GM12878 (cell line): ENCODE results near the gene CLSTN2. TPM values are rescaled to one million over a fixed set of nuclear protein-coding genes. Genes with fewer than 3 reads are reported as not detected.

Source experiments
- ATAC-seq: fragments of 200-7000 bp; cut with Tn5 transposase; 3 replicates; pipeline ENCODE4 v1.9.1; 2020; ENCODE audit warnings: mild to moderate bottlenecking, moderate library complexity
- BruUV-seq: library from RNA; stranded (reverse); fragments of 400-500 nt; replicated peaks from 2 replicates; lab custom pipeline; 2021; lab: Mats Ljungman, UMichigan
- CTCF ChIA-PET: fragments of 300-600 bp; sonication (Branson Sonifier 250); formaldehyde crosslinking; extraction: SDS; loops from one replicate; lab custom pipeline; 2021; ENCODE audit warnings: inconsistent platforms; lab: Yijun Ruan, JAX
- POLR2A ChIA-PET: fragments of 350-600 bp; formaldehyde crosslinking; extraction: SDS; loops from one replicate; lab custom pipeline; 2021; ENCODE audit warnings: inconsistent platforms; lab: Charles Lee
- RAD21 ChIA-PET: fragments of 300-600 bp; sonication (Branson Sonifier 250); formaldehyde crosslinking; loops from one replicate; lab custom pipeline; 2023; ENCODE audit warnings: antibody characterized with exemption; ENCODE audit not compliant: unreplicated experiment; lab: Charles Lee
- SMC1A ChIA-PET: fragments of 300-600 bp; sonication (Branson Sonifier 250); formaldehyde crosslinking; loops from one replicate; lab custom pipeline; 2023; ENCODE audit not compliant: unreplicated experiment, uncharacterized antibody; lab: Charles Lee
- DNase-seq: peaks from one replicate; pipeline ENCODE4 v3.0.0-alpha.2; 2011; ENCODE audit warnings: low read depth, low spot score
- FAIRE-seq: peaks from 3 replicates; lab custom pipeline; 2011; peaks lifted over from hg19 to GRCh38; lab: Jason Lieb, UNC
- H2AFZ ChIP-seq: 2 replicates; pipeline ENCODE4 v1.6.0; 2011; ENCODE audit warnings: low read depth, low read length, control low read depth; ENCODE audit not compliant: control insufficient read depth
- H3K27ac ChIP-seq: 2 replicates; pipeline ENCODE4 v1.5.1; 2011; ENCODE audit warnings: control low read depth; ENCODE audit not compliant: control insufficient read depth, insufficient read depth
- H3K27me3 ChIP-seq, 2 experiments: replicated peaks in 1 of 2; 2 replicates each; pipeline versions ENCODE4 v1.6.0 to v1.6.1; 2011; ENCODE audit warnings: low read length in 1 of 2; ENCODE audit not compliant: control insufficient read depth in 2 of 2, insufficient read depth in 2 of 2
- H3K36me3 ChIP-seq, 2 experiments: 2 replicates each; pipeline ENCODE4 v1.5.1; 2011; ENCODE audit warnings: low read length in 1 of 2; ENCODE audit not compliant: control insufficient read depth in 2 of 2, insufficient read depth in 2 of 2
- H3K4me1 ChIP-seq: 2 replicates; pipeline ENCODE4 v1.6.1; 2011; ENCODE audit warnings: mild to moderate bottlenecking, low read length, moderate library complexity, mixed read lengths; ENCODE audit not compliant: control insufficient read depth, insufficient read depth
- H3K4me2 ChIP-seq: 2 replicates; pipeline ENCODE4 v1.6.0; 2011; ENCODE audit warnings: control low read depth; ENCODE audit not compliant: control insufficient read depth, insufficient read depth
- H3K4me3 ChIP-seq: fragments of 200-600 bp; sonication (generic); 2 replicates; pipeline ENCODE4 v1.5.1; 2016
- H3K79me2 ChIP-seq: 2 replicates; pipeline ENCODE4 v1.6.0; 2011; ENCODE audit warnings: low read length; ENCODE audit not compliant: control insufficient read depth, insufficient read depth
- H3K9ac ChIP-seq: 2 replicates; pipeline ENCODE4 v1.8.0; 2011; ENCODE audit warnings: low read length, control low read depth, mixed read lengths; ENCODE audit not compliant: control insufficient read depth, insufficient read depth
- H3K9me3 ChIP-seq: replicated peaks from 3 replicates; pipeline ENCODE4 v1.5.1; 2011; ENCODE audit warnings: mild to moderate bottlenecking, low read length; ENCODE audit not compliant: control insufficient read depth, insufficient read depth
- H4K20me1 ChIP-seq: 2 replicates; pipeline ENCODE4 v1.6.0; 2011; ENCODE audit not compliant: control insufficient read depth, insufficient read depth
- CREB1 ChIP-seq: IDR thresholded peaks from 2 replicates; pipeline ENCODE4 v1.6.1; 2012; ENCODE audit warnings: low read depth, mild to moderate bottlenecking, inconsistent platforms
- LARP7 ChIP-seq: fragments of 450-650 bp; IDR thresholded peaks from 2 replicates; pipeline ENCODE4 v1.6.1; 2017; ENCODE audit warnings: mild to moderate bottlenecking
- YY1 ChIP-seq: IDR thresholded peaks from 2 replicates; pipeline ENCODE4 v1.6.1; 2011; ENCODE audit warnings: low read depth, mild to moderate bottlenecking, low read length
- WGBS: methylation state at CpG from one replicate; pipeline ENCODE4 v1.1.6; 2016; ENCODE audit warnings: low lambda C conversion rate; ENCODE audit not compliant: insufficient replicate concordance, insufficient coverage; ENCODE audit errors: missing lambda C conversion rate; 5-methylcytosine and 5-hydroxymethylcytosine counted together
- in situ Hi-C: fragments of 300-500 bp; cut with MboI; formaldehyde crosslinking; loops from 9 replicates; pipeline ENCODE4 v1.14.3; 2018; ENCODE audit warnings: mixed read lengths
- intact Hi-C: fragments of 100-400 bp; cut with micrococcal nuclease; formaldehyde crosslinking; loops from one replicate; pipeline ENCODE4 v1.14.2; 2022; ENCODE audit not compliant: unreplicated experiment
- polyA plus RNA-seq, 11 experiments: library from polyadenylated mRNA; depleted of rRNA in 4 of 11; unstranded in 6 of 11; stranded (reverse) in 5 of 11; fragments of >200 nt; fragmentation: Nextera tagmentation in 4 of 11; fragmentation: Illumina TruSeq in 1 of 11; extraction: Ambion mirVana in 4 of 11; extraction: Trizol in 1 of 11; gene quantifications; 1 replicate in 1 of 11; 2 replicates in 10 of 11; pipeline versions ENCODE4 v1.2.1 to v1.2.3, GENCODE V29; 2011 to 2016; ENCODE audit warnings: inconsistent platforms in 2 of 11, missing spikeins in 2 of 11, low read depth in 1 of 11
- total RNA-seq, 4 experiments: library from RNA; depleted of rRNA in 3 of 4; stranded (reverse); fragments of >200 nt in 3 of 4; fragmentation: Illumina TruSeq in 1 of 4; extraction: Trizol in 1 of 4; gene quantifications; 2 replicates each; pipeline versions ENCODE4 v1.2.1 to v1.2.3, GENCODE V29; 2013 to 2021

CLSTN2 gene
- total and polyA plus RNA-seq, 10 of the 15 experiments (the other 5 are each of a cell fraction or from before 2014, with no cell fraction given): under 0.01 to 0.10 (median under 0.01) TPM; not detected in 5

GRCh38 chr3:139940622-139941021 lies 5.6 kb downstream of the CLSTN2 start:
- ChIA-PET SMC1A (interaction anchor here (0.6 kb wide), 1 partner anchor 516 kb away, joined by 3 read pairs; no protein-coding TSS in a partner anchor), CTCF (interaction anchor here (0.9 to 1.1 kb wide), 2 partner anchors 45 to 430 kb away, joined by 3 read pairs; no protein-coding TSS in a partner anchor), POLR2A (no interaction called here), RAD21 (no interaction called here)
- Histone ChIP-seq H3K27me3 (peaks cover 4% of the 10 kb centered on the region in 2 experiments; a peak in 3 of 4 replicates), H3K9ac (no peak overlapping the region), H2AFZ (no peak overlapping the region), H3K4me2 (no peak overlapping the region), H3K4me1 (no peaks in the 10 kb centered on the region), H3K4me3 (no peak overlapping the region), H4K20me1 (no peaks in the 10 kb centered on the region), H3K9me3 (no peaks in the 10 kb centered on the region), H3K36me3 (no peaks in the 10 kb centered on the region), H3K79me2 (no peaks in the 10 kb centered on the region), H3K27ac (no peak overlapping the region)
- in situ Hi-C loops (loop anchor here (25.0 kb wide), 1 partner anchor 922 kb away; no protein-coding TSS in a partner anchor), intact Hi-C loops (no loop called here)
- DNase-seq (no peak), ATAC-seq (no peak), FAIRE-seq (no peak)
- WGBS: 0% methylated on average over 1 of the region's 1 CpG
- no TSS peak for BruUV-seq
- TF ChIP-seq LARP7 (no peak), CREB1 (no peak)

DNA sequence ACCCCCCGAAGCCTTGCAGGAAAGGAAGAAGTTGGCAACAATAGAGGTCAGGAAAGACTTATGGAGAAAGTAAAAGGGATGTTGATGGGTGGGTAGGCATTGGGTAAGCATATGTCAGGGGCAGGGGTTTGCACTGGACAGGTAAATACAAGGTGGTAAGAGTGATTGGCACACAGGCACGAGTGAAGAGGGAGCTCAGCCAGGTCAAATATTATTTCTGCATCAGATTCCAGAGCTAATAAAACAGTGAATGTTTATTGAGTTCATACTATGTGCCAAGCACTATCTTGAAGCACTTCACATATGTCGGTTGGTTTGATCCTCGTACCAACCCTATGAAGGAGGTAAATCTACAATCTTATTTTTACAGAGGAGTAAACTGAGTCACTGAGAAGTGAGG lies 6.6 kb downstream of the CLSTN2 start:
- Histone ChIP-seq H3K27me3 (peaks cover 0 to 1% of the 10 kb centered on the region in 2 experiments; a peak in 1 of 4 replicates), H3K4me1 (no peaks in the 10 kb centered on the region), H3K9ac (no peak overlapping the region), H3K36me3 (no peaks in the 10 kb centered on the region), H2AFZ (no peak overlapping the region), H3K4me3 (no peak overlapping the region), H3K79me2 (no peaks in the 10 kb centered on the region), H3K4me2 (no peak overlapping the region), H3K9me3 (no peaks in the 10 kb centered on the region), H4K20me1 (no peaks in the 10 kb centered on the region), H3K27ac (no peak overlapping the region)
- WGBS: 45% methylated on average over 4 of the region's 4 CpGs
- POLR2A ChIA-PET: no interaction called here
- SMC1A ChIA-PET: no interaction called here
- DNase-seq (no peak), FAIRE-seq (no peak), ATAC-seq (no peak)
- intact Hi-C loops (no loop called here), in situ Hi-C loops (loop anchor here (25.0 kb wide), 1 partner anchor 921 kb away; no protein-coding TSS in a partner anchor)
- CTCF ChIA-PET: interaction anchor here (1.1 kb wide), 1 partner anchor 429 kb away, joined by 3 read pairs; no protein-coding TSS in a partner anchor
- RAD21 ChIA-PET: no interaction called here
- no peak for TF ChIP-seq YY1
- BruUV-seq: no TSS peak
